ENCODE measurements around the gene TMEM200B. TPM values are rescaled to one million over a fixed set of nuclear protein-coding genes. Genes with fewer than 3 reads are reported as not detected.

TMEM200B gene
- total RNA-seq, 1 donor from 2014 or later, result 15.4 TPM

- H3K36me3 Mint-ChIP-seq (ENCODE audit: low read depth), result no peaks in the 10 kb centered on the region
- H3K4me1 Mint-ChIP-seq (ENCODE audit: low read depth), result peaks cover 21% of the 10 kb centered on the region
- peak overlapping the region; percentile 59 for H3K27ac Mint-ChIP-seq (ENCODE audit: unreplicated experiment)
- no peaks in the 10 kb centered on the region for H3K27me3 Mint-ChIP-seq (ENCODE audit: low read depth)
- H3K4me3 Mint-ChIP-seq (ENCODE audit: unreplicated experiment), result peak overlapping the region; percentile 80
- TF ChIP-seq CTCF (IDR thresholded peaks at IDR 0.05), result peak; percentile 7
- no peaks in the 10 kb centered on the region for H3K9me3 Mint-ChIP-seq (ENCODE audit: low read depth)
- DNase-seq (ENCODE audit: low spot score), result peak; percentile 66
Measured at GRCh38 chr1:29121936-29122681, 1.6 kb downstream of the TMEM200B start.

GRCh38 chr1:29121516-29121935 lies 2.2 kb downstream of the TMEM200B start:
- TF ChIP-seq CTCF (IDR thresholded peaks at IDR 0.05), result peak; percentile 45
- peaks cover 21% of the 10 kb centered on the region for H3K4me1 Mint-ChIP-seq (ENCODE audit: low read depth)
- no peak overlapping the region for H3K27ac Mint-ChIP-seq (ENCODE audit: unreplicated experiment)
- H3K9me3 Mint-ChIP-seq (ENCODE audit: low read depth), result no peaks in the 10 kb centered on the region
- no peaks in the 10 kb centered on the region for H3K27me3 Mint-ChIP-seq (ENCODE audit: low read depth)
- no peaks in the 10 kb centered on the region for H3K36me3 Mint-ChIP-seq (ENCODE audit: low read depth)
- peak overlapping the region; percentile 80 for H3K4me3 Mint-ChIP-seq (ENCODE audit: unreplicated experiment)
- no peak for DNase-seq (ENCODE audit: low spot score)

GRCh38 chr1:29120947-29121485 lies 2.7 kb downstream of the TMEM200B start:
- H3K27ac Mint-ChIP-seq (ENCODE audit: unreplicated experiment), result no peak overlapping the region
- peak overlapping the region; percentile 22 for H3K4me3 Mint-ChIP-seq (ENCODE audit: unreplicated experiment)
- no peaks in the 10 kb centered on the region for H3K27me3 Mint-ChIP-seq (ENCODE audit: low read depth)
- peaks cover 21% of the 10 kb centered on the region for H3K4me1 Mint-ChIP-seq (ENCODE audit: low read depth)
- no peaks in the 10 kb centered on the region for H3K9me3 Mint-ChIP-seq (ENCODE audit: low read depth)
- H3K36me3 Mint-ChIP-seq (ENCODE audit: low read depth), result peaks cover 2% of the 10 kb centered on the region
- TF ChIP-seq CTCF (IDR thresholded peaks at IDR 0.05), result peak; percentile 76
- no peak for DNase-seq (ENCODE audit: low spot score)

GRCh38 chr1:29120367-29120766 lies 3.3 kb downstream of the TMEM200B start:
- Mint-ChIP-seq H3K27me3 (ENCODE audit: low read depth) (no peaks in the 10 kb centered on the region), H3K36me3 (ENCODE audit: low read depth) (peaks cover 2% of the 10 kb centered on the region), H3K9me3 (ENCODE audit: low read depth) (no peaks in the 10 kb centered on the region), H3K4me1 (ENCODE audit: low read depth) (peaks cover 15% of the 10 kb centered on the region), H3K27ac (ENCODE audit: unreplicated experiment) (no peak overlapping the region), H3K4me3 (ENCODE audit: unreplicated experiment) (no peak overlapping the region)
- DNase-seq (ENCODE audit: low spot score), result no peak
- TF ChIP-seq CTCF (IDR thresholded peaks at IDR 0.05), result no peak

- DNase-seq (ENCODE audit: low spot score), result no peak
- no peak for TF ChIP-seq CTCF (IDR thresholded peaks at IDR 0.05)
- Mint-ChIP-seq H3K9me3 (ENCODE audit: low read depth) (no peaks in the 10 kb centered on the region), H3K27me3 (ENCODE audit: low read depth) (no peaks in the 10 kb centered on the region), H3K27ac (ENCODE audit: unreplicated experiment) (no peak overlapping the region), H3K36me3 (ENCODE audit: low read depth) (peaks cover 2% of the 10 kb centered on the region), H3K4me3 (ENCODE audit: unreplicated experiment) (no peak overlapping the region), H3K4me1 (ENCODE audit: low read depth) (peaks cover 11% of the 10 kb centered on the region)
Measured at GRCh38 chr1:29119121-29119929, 4.4 kb downstream of the TMEM200B start.

Data from chondrocyte (in vitro differentiated cells).